Ascending aorta (tissue), 2 donors: ENCODE results near the gene ADH1C. TPM values are rescaled to one million over a fixed set of nuclear protein-coding genes. Genes with fewer than 3 reads are reported as not detected.

Source experiments
- DNase-seq, 2 donors: peaks; one replicate each; pipeline ENCODE4 v3.0.0-alpha.2; 2019; ENCODE audit warnings: low spot score in 2 of 2
- H3K27ac ChIP-seq, 2 donors: fragments of 200-600 bp; sonication (generic); one replicate each; pipeline ENCODE4 v1.5.1; 2016 to 2017; ENCODE audit warnings: mild to moderate bottlenecking in 1 of 2
- H3K27me3 ChIP-seq: fragments of 200-600 bp; sonication (generic); one replicate; pipeline ENCODE4 v1.5.1; 2017
- H3K36me3 ChIP-seq, 2 donors: fragments of 200-600 bp; sonication (generic); one replicate each; pipeline ENCODE4 v1.5.1; 2016
- H3K4me1 ChIP-seq, 2 donors: fragments of 200-600 bp; sonication (generic); one replicate each; pipeline ENCODE4 v1.5.1; 2016 to 2017; ENCODE audit warnings: mild to moderate bottlenecking in 1 of 2
- H3K4me3 ChIP-seq, 2 donors: fragments of 200-600 bp; sonication (generic); one replicate each; pipeline ENCODE4 v1.5.1; 2016 to 2017; ENCODE audit warnings: mild to moderate bottlenecking in 1 of 2
- H3K9me3 ChIP-seq, 2 donors: fragments of 200-600 bp; sonication (generic); one replicate each; pipeline ENCODE4 v1.5.1; 2016
- intact Hi-C: fragments of 100-400 bp; cut with DNase I; formaldehyde crosslinking; loops from one replicate; pipeline ENCODE4 v1.15.1; 2023
- total RNA-seq: library from RNA; depleted of rRNA; stranded (reverse); fragments of >200 nt; gene quantifications from one replicate; pipeline ENCODE4 v1.1.0, GENCODE V29; 2016
- TF ChIP-seq, protein P1 (sequence below), 3 experiments: fragments of 200-600 bp in 2 of 3; fragments of 450-650 bp in 1 of 3; sonication (generic) in 2 of 3; IDR thresholded peaks; one replicate each; pipeline ENCODE4 v1.5.1; 2016 to 2019; ENCODE audit warnings: antibody characterized with exemption in 3 of 3, mild to moderate bottlenecking in 1 of 3, moderate library complexity in 1 of 3

The ADH1C gene
- total RNA-seq, 1 donor from 2014 or later = 4.6 TPM

GRCh38 chr4:99390055-99390454 lies 37.5 kb upstream of the ADH1C start:
- Histone ChIP-seq H3K9me3 (peaks cover 11 to 39% of the 10 kb centered on the region in 2 donors), H3K4me3 (no peak overlapping the region), H3K4me1 (peaks cover 0 to 4% of the 10 kb centered on the region in 2 donors), H3K27ac (peak overlapping the region; percentile 65 to 76), H3K36me3 (no peaks in the 10 kb centered on the region), H3K27me3 (no peaks in the 10 kb centered on the region)
- TF ChIP-seq, protein P1, sequence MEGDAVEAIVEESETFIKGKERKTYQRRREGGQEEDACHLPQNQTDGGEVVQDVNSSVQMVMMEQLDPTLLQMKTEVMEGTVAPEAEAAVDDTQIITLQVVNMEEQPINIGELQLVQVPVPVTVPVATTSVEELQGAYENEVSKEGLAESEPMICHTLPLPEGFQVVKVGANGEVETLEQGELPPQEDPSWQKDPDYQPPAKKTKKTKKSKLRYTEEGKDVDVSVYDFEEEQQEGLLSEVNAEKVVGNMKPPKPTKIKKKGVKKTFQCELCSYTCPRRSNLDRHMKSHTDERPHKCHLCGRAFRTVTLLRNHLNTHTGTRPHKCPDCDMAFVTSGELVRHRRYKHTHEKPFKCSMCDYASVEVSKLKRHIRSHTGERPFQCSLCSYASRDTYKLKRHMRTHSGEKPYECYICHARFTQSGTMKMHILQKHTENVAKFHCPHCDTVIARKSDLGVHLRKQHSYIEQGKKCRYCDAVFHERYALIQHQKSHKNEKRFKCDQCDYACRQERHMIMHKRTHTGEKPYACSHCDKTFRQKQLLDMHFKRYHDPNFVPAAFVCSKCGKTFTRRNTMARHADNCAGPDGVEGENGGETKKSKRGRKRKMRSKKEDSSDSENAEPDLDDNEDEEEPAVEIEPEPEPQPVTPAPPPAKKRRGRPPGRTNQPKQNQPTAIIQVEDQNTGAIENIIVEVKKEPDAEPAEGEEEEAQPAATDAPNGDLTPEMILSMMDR (IDR thresholded peaks at IDR 0.05) = no peak
- no peak for DNase-seq
- intact Hi-C loops = no loop called here

DNA sequence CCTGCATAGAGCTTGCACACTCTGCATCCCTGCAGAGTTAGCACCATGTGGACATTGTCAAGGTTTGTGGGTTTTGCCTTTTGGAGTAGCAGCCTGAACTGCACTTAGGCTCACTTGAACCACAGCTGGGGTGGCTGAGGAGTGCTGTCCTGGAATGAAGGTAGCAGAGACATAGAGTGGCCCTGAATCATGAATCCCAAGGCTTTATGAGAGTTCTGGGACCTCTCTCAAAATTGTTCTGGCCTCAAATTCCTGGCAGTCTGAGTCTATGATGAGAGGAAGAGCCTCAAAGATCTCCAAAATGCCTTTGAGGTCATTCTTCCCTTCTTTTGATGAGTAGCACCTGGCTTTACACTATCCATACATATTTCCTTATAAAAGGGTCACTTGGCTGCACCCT lies 37.1 kb upstream of the ADH1C start:
- DNase-seq = no peak
- no peaks in the 10 kb centered on the region for H3K36me3 ChIP-seq
- peaks cover 11 to 39% of the 10 kb centered on the region in 2 donors for H3K9me3 ChIP-seq
- TF ChIP-seq, protein P1 (IDR thresholded peaks at IDR 0.05) = no peak
- no peaks in the 10 kb centered on the region for H3K27me3 ChIP-seq
- no peak overlapping the region for H3K4me3 ChIP-seq
- H3K27ac ChIP-seq = peak overlapping the region; percentile 65 to 76
- intact Hi-C loops = loop anchor here (5.0 kb wide), 1 partner anchor 142 kb away; no protein-coding TSS in a partner anchor
- peaks cover 0 to 4% of the 10 kb centered on the region in 2 donors for H3K4me1 ChIP-seq

GRCh38 chr4:99383833-99384392 lies 31.4 kb upstream of the ADH1C start:
- TF ChIP-seq, protein P1 (IDR thresholded peaks at IDR 0.05) = no peak
- intact Hi-C loops = loop anchor here (5.0 kb wide), 1 partner anchor 62 kb away; the partner anchor contains the start of gene ADH1B

DNA sequence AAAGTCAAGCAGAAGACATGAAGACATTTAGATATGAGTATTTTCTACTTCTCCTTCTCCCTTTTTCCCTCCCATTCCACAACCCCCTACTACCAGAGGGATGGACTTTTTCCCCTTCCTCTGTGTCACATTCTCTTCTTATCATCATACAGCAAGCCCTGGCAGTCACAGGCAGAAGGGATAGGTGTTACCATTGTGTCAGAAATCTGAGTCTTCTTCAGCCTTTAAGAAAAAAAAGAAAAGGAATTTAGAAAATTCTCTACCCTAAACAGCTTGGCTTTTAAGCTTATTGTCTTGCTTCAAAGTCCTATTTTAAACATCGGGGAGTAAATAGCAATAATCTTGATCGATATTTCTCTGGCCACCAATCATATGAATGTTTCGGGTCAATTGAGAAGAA lies 30.9 kb upstream of the ADH1C start:
- peaks cover 0 to 4% of the 10 kb centered on the region in 2 donors for H3K4me1 ChIP-seq
- peak overlapping the region; percentile 82 to 91 for H3K27ac ChIP-seq
- H3K27me3 ChIP-seq = no peaks in the 10 kb centered on the region
- H3K4me3 ChIP-seq = no peak overlapping the region
- intact Hi-C loops = loop anchor here (5.0 kb wide), 1 partner anchor 61 kb away; the partner anchor contains the start of gene ADH1B
- peaks cover 0 to 15% of the 10 kb centered on the region in 2 donors for H3K9me3 ChIP-seq
- no peak for DNase-seq
- TF ChIP-seq, protein P1 (IDR thresholded peaks at IDR 0.05) = no peak
- no peaks in the 10 kb centered on the region for H3K36me3 ChIP-seq

More at GRCh38 chr4:99383833-99384392, 31.4 kb upstream of the ADH1C start:
- Histone ChIP-seq H3K4me1 (peaks cover 0 to 4% of the 10 kb centered on the region in 2 donors), H3K9me3 (peaks cover 4 to 20% of the 10 kb centered on the region in 2 donors), H3K4me3 (no peak overlapping the region), H3K27me3 (no peaks in the 10 kb centered on the region), H3K36me3 (no peaks in the 10 kb centered on the region), H3K27ac (peak overlapping the region; percentile 82 to 91)
- DNase-seq = peak in 1 of 2 donors; percentile 83

DNA sequence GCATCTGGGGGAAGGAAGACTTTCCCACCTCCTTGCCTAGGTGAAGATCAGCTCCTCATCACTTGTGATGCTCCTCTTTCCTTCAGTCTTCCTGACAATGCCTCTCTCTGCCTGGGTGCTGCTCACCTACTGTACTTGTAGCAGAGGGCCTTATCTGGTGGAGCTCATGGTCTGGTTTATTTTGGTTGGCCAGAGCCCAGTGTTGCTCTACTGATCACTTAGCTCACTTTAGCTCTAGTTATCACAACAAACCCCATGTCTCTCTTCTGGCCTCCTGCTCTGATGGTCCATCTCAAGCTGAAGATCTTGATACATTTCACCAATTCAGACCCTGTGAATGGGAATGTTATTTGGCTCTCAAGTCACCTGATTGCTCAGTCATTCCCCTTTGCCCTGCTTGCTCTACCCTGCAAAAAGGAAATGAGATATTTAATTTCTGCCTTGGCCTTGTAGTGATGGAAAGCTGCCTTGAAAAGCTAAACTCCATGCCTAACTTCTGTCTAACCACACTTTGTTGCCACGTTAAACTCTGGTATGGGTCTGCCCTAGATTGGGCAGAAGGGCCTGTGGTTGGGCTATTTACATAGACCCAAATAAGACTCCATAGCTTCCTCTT lies 30.3 kb upstream of the ADH1C start:
- peak overlapping the region; percentile 82 to 91 for H3K27ac ChIP-seq
- H3K27me3 ChIP-seq = no peaks in the 10 kb centered on the region
- H3K4me3 ChIP-seq = no peak overlapping the region
- H3K9me3 ChIP-seq = peaks cover 0 to 14% of the 10 kb centered on the region in 2 donors
- intact Hi-C loops = loop anchor here (5.0 kb wide), 1 partner anchor 61 kb away; the partner anchor contains the start of gene ADH1B
- no peak for DNase-seq
- H3K4me1 ChIP-seq = peaks cover 0 to 4% of the 10 kb centered on the region in 2 donors
- TF ChIP-seq, protein P1 (IDR thresholded peaks at IDR 0.05) = no peak
- H3K36me3 ChIP-seq = no peaks in the 10 kb centered on the region
